Measurements from ENCODE around the gene MLXIP.

Gene MLXIP

DNA sequence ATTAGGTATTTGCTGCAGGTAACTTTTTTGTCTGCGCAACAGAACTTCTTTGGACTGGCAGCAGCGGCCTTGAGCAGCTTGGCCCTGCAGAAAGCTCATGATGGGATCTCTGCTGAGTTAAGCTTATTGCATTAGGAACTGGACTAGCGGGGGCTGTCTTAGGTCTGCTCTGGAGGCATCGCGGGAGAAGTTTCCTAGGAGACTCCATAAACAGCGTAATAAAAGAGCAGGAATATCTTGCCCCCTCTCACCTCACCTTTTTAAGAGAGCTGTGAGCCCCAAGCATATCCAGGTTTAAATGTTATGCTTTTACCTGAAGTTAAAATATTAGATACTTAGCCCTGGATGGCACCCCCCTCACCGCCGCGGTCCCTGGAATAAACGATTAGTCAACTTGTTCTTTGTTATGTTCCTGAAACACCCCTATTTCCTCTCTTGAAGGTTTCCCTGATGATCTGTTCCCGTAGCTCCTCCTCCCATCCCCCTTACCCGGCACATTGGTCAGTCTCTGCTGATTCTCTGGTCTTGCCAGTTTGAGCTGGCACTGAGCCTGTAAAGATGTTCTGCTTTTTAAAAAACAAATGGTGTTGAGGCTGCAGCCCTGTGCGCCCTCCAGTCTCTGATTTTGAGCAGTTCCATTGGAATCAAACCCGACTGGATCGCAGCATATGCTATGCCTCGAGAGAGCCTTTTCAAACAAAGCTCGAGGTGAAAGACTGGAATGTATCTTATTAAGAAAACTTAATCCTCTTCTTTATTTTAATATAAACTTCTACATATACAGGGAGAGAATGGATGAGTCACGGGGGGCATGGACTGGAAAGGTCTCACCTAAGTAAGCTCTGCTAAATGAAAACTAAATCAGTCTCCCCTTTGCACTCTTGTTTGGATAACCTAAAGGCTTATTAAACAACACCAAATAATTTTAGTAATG is 1.9 kb downstream of the MLXIP start:
- no peak overlapping the region for H3K4me3 ChIP-seq (ENCODE audit: low read depth, low read length)
- TF ChIP-seq, protein P1, sequence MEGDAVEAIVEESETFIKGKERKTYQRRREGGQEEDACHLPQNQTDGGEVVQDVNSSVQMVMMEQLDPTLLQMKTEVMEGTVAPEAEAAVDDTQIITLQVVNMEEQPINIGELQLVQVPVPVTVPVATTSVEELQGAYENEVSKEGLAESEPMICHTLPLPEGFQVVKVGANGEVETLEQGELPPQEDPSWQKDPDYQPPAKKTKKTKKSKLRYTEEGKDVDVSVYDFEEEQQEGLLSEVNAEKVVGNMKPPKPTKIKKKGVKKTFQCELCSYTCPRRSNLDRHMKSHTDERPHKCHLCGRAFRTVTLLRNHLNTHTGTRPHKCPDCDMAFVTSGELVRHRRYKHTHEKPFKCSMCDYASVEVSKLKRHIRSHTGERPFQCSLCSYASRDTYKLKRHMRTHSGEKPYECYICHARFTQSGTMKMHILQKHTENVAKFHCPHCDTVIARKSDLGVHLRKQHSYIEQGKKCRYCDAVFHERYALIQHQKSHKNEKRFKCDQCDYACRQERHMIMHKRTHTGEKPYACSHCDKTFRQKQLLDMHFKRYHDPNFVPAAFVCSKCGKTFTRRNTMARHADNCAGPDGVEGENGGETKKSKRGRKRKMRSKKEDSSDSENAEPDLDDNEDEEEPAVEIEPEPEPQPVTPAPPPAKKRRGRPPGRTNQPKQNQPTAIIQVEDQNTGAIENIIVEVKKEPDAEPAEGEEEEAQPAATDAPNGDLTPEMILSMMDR (IDR thresholded peaks at IDR 0.05; ENCODE audit: insufficient read depth, low read depth, low read length, missing control alignments) = no peak
- no peak for DNase-seq (ENCODE audit: low read depth)

DNA sequence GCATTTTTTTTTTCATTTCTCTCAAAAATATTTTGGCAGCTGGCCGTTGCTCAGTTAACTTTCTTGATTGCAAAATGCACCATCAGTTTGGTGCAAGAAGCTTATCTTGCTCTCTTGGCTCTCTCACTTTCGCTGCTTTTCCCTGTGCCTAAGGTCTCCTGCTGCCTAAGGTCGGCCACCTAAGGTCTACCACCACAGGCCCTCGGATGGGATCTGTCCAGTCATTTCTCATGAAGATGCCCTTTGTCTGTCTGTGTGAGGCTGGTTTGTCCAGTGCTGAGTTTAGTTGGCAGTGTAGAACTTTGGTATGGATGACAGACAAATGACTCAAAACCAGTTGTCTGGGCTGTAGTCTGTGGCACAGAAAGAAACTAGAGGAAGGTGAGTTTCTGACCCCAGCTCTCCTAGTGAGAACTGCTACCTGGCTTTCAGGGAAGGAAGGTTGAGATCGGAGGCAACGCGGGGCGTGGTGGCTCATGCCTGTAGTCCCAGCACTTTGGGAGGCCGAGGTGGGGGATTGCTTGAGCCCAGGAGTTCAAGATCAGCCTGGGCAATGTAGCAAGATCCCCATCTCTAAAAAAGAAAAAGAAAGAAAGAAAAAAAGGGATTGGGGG is 2.6 kb downstream of the MLXIP start:
- TF ChIP-seq, protein P1 (IDR thresholded peaks at IDR 0.05; ENCODE audit: insufficient read depth, low read depth, low read length, missing control alignments) = no peak
- peak; percentile 53 for DNase-seq (ENCODE audit: low read depth)
- no peak overlapping the region for H3K4me3 ChIP-seq (ENCODE audit: low read depth, low read length)

DNA sequence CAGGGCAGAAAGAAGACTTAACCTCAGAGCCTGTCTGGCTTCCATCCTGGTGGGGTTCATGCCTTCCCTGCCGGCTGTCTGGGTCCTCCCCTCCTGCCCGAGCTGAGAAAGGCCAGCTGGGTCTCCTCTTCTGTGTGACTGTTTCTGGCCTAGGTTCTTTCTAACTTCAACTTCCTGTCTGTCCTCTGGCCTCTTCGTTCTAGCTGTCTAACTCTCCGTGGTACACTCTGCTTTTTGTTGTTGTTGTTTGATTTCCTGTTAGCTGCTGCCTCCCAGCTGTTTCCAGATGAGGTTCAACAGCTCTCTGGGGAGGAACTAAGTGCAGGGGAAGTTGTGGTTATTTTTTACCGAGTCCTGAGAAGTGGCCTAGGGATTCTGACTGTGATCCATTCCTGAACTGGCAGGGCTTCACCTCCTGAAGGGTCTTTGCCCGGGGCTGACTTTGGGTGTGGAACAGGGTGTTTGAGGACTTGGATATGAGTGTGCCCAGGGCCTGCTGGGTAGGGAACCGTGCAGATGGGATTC is 3.2 kb downstream of the MLXIP start:
- TF ChIP-seq, protein P1 (IDR thresholded peaks at IDR 0.05; ENCODE audit: insufficient read depth, low read depth, low read length, missing control alignments) = no peak
- H3K4me3 ChIP-seq (ENCODE audit: low read depth, low read length) = no peak overlapping the region
- DNase-seq (ENCODE audit: low read depth) = peak; percentile 82

DNA sequence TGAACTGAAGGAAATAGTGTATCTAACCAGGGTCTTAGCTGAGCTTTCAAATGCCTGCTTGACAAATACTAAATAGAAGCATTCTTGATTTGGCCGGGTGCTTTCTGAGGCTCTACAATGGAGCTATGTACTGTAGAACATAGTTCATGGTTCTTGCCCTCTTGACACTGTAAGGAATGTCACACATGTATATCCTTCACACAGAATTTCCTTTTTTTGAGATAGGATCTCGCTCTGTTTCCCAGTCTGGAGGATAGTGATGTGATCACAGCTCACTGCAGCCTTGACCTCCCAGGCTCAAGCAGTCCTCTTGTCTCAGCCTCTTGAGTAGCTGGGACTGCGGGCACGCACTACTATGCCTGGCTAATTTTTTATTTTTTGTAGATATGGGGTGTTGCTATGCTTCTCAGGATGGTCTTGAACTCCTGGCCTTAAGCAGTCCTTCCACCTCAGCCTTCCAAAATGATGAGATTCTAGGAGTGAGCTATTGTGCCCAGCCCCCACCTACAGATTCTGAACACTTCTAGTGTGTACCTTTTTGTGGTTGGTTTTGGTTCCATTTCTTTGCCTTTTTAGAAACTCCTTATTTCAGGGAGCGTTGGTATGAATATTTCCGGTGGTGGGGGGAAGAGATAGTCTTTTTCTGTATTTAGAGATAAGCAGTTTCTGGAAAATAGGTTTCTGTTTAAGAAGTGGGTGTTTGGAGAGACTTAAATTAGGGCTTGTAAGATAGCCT is 4.2 kb downstream of the MLXIP start:
- peak; percentile 34 for DNase-seq (ENCODE audit: low read depth)
- no peak overlapping the region for H3K4me3 ChIP-seq (ENCODE audit: low read depth, low read length)
- TF ChIP-seq, protein P1 (IDR thresholded peaks at IDR 0.05; ENCODE audit: insufficient read depth, low read depth, low read length, missing control alignments) = no peak

DNA sequence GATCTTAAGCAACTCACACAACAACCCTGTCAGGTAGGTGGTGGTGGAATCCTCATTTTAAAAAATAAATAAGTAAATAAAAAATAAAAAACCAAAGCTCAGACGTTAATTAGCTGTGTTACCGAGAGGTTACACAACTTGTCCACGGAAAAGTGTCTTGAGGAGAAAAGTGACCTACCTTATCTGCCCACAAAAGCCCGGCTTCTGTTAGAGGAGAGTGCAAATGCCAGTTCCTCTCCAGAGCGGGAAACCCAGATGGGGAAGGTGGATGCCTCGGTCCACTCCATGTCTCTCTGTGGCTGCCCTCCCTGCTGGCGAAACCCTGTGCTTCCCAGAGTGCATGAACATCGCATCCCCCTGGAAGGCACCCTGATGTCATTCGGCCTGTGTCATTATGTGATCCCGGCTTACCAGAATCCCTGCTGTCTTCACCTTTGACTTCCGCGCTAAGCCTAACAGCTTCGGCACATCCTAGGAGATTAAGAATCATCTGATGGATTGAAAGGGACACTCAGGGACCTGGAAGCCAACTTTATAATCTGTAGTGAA is 6.4 kb downstream of the MLXIP start:
- H3K4me3 ChIP-seq (ENCODE audit: low read depth, low read length) = no peak overlapping the region
- no peak for DNase-seq (ENCODE audit: low read depth)
- TF ChIP-seq, protein P1 (IDR thresholded peaks at IDR 0.05; ENCODE audit: insufficient read depth, low read depth, low read length, missing control alignments) = no peak

DNA sequence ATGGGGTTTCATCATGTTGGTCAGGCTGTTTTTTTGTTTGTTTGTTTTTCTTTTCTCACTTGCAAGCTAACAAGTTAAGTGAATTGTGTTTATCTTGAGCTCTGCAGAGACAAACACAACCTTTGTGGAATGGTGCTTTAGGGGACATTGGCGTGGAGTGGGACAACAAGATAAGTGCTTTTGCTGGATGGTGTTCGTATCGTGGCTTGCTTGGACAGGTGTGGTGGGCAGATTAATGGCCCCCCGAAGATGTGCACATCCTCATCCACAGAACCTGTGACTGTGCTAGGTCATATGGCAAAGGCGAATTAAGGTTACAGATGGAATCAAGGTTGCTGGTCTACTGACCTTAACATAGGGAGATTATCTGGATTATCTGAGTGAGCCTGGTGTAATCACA is 7.0 kb downstream of the MLXIP start:
- no peak for DNase-seq (ENCODE audit: low read depth)
- H3K4me3 ChIP-seq (ENCODE audit: low read depth, low read length) = no peak overlapping the region
- TF ChIP-seq, protein P1 (IDR thresholded peaks at IDR 0.05; ENCODE audit: insufficient read depth, low read depth, low read length, missing control alignments) = no peak
